GM19372 (cell line): Measurements from ENCODE around the gene GARIN3.
"Not testable (repeated sequence)": the region's sequence is repeated elsewhere in the genome, so short reads cannot be mapped to it uniquely, and the experiment has no call there.

Experiments used
- ATAC-seq: cut with Tn5 transposase; IDR thresholded peaks from one replicate; pipeline ENCODE4 v1.9.1; 2021; ENCODE audit warnings: mild to moderate bottlenecking, low read depth, moderate library complexity; ENCODE audit not compliant: unreplicated experiment

Gene GARIN3

GRCh38 chr5:157186309-157187045 lies 20.4 kb upstream of the GARIN3 start:
- no peak for ATAC-seq

DNA sequence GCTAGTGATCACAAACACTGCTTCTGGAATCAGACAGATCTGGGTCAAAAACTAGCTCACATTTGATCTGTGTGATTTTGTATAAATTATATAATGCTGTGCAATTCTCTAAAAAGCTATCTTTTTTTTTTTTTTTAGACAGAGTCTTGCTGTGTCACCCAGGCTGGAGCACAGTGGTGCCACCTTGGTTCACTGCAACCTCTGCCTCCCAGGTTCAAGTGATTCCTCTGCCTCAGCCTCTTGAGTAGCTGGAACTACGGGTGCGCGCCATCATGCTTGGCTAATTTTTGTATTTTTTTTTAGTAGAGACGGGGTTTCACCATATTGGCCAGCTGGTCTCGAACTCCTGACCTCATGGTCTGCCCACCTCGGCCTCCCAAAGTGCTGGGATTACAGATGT lies 19.1 kb upstream of the GARIN3 start:
- ATAC-seq, result not testable (repeated sequence)

DNA sequence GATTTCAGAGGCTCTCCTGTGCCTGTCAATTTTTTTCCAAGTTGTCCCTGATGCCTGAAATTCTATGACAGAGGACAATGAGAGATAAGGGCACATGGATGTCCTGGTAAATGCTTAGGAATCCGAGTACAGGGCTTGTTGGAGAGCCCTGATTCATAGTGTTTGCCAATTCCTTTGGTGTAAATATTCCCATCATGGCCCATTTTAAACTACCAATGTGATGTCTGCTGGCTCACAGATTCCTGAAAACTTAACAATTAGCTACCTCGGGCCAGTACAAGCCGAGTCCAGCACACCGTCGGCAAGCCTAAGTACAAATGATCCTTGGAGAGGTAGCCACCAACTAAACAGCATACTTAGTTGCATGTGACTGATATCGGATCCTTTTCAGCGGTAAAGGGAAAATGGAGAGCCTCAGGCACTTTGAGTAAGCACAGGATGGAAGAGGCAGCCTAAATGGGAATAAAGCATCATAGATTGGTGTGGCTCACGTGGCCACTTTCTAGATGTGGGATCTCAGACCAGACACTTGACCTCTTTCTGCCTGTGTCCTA lies 18.1 kb upstream of the GARIN3 start:
- ATAC-seq, result no peak

DNA sequence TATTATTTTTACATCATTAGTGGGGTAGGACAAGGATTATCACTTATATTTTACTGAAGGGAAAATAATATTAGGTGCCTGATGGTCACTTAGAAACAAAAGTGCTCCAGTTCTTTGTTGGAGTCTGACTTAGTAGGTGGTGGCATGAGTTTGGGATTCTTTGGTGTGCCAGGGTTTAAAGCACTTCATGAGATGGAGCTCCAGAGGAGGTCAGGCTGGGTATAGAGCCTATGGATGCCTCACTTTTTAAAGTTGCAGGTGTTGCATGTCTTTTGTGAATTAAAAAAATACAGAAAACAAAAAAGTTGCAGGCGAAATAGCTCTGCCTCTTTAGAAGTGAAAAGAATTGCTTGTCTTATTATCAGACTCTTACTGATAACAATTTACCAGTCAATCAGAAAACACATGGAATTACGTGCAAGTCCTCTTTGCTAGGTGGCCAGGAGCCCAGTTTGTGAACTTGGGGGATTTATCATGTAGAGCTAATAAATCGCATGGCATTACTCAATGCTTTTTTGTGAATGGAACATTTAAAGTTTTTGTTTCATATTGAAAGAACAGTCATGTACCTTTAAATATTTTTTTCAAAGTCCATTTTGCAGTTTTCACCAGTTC lies 16.2 kb upstream of the GARIN3 start:
- no peak for ATAC-seq

DNA sequence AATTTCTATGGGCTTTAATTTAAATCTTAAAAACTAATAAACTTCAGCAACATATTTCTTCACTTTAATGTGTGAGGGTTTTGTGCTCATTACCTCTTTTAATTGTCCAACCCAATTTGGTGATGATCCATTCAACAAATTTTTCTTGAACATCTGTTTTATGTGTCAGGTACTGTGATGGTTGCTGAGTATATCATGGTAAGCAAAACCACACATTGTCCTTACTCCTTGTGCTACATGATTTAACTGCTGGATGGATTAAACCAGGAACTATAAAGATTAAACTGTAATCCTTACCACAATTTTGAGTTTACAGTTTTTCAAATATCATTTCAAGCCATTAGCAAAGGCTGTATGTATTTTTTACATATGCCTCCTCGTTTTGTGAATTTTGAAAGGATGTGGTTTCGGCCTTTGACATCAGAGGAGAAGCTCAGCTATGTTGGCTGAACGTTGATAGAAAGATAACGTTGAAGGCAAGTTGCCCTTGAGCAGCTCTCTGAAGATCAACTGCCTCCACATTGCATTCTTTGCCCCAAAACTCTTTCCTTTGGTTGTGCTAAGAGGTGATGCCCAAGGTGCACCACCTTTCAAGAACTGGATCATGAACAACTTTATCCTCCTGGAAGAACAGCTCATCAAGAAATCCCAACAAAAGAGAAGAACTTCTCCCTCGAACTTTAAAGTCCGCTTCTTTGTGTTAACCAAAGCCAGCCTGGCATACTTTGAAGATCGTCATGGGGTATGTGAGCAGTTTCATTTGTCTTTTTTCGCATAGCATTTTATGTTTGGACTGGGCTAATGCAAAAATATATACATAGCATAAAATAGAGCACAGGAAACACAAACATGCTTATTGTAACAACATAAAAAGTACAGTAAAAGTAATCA lies 14.6 kb upstream of the GARIN3 start, which contains the start of gene ITK:
TSS of gene ITK (plus strand) at position 467 of the 891 bp plus-strand sequence. CDS start at position 605, 138 bp downstream.
- no peak for ATAC-seq

DNA sequence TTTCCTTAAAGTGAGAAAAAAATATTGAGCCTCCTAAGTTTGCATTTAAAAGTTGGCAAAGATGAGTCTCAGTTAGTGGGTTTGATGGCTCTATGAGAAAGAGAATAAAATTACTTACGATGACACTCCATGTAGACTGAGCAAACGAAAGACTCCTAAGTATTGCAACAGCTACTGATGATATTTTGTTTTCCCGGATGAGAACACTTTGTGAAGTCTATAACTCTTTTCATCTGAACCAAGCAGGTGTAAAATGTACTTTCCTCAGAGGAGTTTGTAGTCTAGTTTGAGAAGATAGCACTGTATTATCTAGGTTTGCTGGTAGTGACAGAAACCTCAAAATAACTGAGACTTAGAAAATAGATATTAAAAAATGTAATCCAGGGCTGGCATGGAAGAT lies 12.9 kb upstream of the GARIN3 start:
- ATAC-seq, result no peak

DNA sequence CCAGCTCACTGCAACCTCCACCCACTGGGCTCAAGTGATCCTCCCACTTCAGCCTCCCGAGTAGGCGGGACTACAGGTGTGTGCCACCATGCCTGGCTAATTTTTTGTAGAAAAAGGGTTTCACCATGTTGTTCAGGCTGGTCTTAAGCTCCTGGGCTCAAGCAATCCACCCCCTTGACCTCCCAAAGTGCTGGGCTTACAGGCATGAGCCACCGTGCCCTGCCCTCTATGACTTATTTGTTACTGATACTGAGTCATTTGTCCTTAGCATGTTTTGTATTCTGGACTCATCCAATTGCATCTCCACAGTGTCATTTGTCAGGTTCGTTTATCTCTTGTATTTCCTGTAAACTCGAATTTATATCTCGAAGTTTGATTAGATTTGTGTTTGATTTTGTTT lies 11.9 kb upstream of the GARIN3 start:
- ATAC-seq, result no peak

- ATAC-seq, result no peak
Observed at GRCh38 chr5:157175071-157175612, 9.1 kb upstream of the GARIN3 start.

GRCh38 chr5:157172403-157172802 lies 6.3 kb upstream of the GARIN3 start:
- peak; percentile 99 for ATAC-seq

DNA sequence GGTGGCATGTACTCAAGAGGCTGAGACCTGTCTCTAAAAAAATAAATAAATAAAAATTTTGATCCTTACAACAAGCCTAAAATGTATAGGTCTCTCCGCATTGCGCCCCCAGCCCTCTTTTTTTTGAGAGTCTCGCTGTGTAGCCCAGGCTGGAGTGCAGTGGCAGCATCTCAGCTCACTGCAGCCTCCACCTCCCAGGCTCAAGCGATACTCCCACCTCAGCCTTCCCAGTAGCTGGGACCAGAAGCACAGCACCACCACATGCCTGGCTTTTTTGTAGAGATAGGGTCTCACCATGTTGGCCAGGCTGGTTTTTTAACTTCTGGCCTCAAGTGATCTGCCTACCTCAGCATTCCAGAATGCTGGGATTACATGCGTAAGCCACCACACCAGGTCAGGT lies 2.2 kb upstream of the GARIN3 start:
- no peak for ATAC-seq

- no peak for ATAC-seq
Observed at GRCh38 chr5:157167214-157167621, 1.2 kb upstream of the GARIN3 start.

DNA sequence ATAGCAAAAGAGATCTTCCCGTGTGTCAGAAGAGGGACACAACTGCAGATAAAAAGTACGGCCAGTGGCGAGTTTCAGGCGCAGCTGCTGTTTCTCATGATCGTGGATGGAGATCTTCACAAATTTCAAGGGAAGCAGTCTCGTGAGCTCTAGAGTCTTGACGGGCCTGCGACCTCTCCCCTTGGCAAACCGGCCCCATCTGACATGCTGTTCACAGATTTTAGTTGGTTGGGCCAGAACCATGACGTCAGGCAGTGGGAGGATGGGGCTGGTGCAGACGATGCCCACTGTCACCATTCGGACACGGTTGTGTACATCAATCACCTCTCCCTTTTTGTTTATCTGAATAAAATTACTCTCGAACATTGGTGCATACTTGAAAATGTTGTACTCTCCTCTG lies 396 bp downstream of the GARIN3 start:
- no peak for ATAC-seq

- no peak for ATAC-seq
Observed at GRCh38 chr5:157165261-157165660, 803 bp downstream of the GARIN3 start.

GRCh38 chr5:157164521-157164920 lies 1.5 kb downstream of the GARIN3 start:
- ATAC-seq, result no peak

DNA sequence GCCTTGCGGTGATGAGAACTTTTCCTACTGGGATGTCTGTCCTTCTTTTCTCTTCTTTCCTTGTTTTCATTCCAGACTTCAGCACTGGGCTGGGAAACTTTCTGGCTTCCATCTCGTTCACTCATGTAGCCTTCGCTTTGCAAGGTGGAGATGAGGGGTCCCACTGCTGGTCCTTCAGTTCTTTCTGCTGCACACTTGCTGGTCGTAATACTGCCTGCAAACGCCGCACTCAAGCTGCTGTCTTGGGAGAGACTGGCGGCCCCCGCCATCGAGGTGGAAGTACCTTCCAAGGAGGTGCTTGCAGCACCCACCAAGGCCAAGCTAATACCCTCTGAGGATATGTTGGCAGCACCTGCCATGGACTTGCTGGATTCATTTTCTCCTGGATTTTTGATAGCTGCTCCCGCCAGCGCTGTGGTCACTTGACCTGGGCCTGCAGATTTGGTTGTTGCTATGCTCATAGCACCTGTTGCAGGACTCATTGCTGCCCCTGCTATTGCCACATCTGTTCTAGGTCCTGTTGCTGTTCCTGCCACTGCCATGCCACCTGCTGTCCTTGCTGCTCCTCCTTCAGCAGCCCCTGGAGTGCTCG lies 3.0 kb downstream of the GARIN3 start:
- no peak for ATAC-seq

DNA sequence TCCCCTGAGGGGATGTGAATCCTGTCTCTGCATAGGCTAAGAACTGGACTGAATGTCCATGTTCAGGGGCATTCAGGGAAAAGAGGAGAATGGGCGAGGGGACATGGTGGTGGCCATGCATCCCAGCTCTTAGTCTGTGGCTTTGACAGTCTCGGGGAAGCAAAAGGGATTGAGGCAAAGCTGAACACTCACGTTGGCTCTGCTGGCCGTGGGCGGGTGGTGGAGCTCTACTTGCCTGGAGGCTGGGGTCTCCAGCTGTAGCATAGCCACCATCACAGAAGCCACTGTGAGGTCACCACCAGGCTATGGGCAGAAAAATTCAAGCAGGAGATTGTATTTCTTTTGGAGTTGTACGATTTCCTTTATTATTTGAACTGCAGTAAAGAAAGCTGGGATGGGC lies 4.1 kb downstream of the GARIN3 start:
- no peak for ATAC-seq

- no peak for ATAC-seq
Observed at GRCh38 chr5:157160001-157160400, 6.1 kb downstream of the GARIN3 start.

- ATAC-seq, result no peak
Observed at GRCh38 chr5:157159209-157159751, 6.8 kb downstream of the GARIN3 start.

DNA sequence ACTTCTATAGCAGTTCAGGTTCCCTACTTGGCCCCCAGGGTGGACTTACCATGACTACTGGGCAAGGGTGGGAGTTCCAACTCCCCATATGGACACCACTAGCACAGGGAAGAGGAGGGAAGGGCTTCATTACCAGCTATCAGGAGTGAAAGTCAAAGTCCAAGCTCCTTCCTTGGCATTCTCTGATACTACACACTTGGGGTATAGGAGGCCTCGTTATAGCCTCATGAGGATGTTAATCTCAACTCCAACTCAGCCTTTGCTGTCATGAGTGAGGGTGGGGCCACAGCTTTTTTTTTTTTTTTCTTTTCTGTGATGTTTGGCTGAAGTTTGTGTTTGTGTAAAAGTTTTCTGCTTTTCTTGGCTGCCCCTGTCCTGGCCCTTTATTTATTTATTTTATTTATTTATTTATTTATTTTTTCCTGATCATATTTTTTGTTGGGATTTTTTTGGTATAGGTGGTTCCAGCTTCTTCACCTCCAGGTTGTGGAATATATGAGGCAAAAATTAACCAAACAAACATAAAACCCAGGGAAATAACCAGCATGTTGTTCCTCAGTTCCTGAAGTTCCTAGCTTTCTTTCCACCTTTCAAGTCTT lies 8.7 kb downstream of the GARIN3 start:
- no peak for ATAC-seq

DNA sequence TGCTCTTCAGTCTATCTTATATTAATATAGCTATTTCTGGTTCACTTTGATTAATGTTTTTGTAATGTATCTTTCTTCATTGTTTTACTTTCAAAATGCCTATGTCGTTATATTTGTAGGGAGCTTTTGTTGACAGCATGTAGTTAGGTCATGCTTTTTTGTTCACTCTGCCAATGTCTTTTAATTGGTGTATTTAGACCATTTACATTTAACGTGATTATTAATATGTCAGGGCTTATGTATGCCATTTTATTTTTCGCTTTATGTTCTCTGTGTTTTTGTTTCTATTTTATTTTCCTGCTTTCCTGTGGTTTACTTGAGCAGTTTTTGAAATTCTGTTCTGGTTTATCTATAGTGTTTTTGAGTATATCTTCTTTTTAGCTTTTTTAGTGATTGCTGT lies 10.8 kb downstream of the GARIN3 start:
- no peak for ATAC-seq
